Ovary (tissue), 3 donors: ENCODE measurements around the gene KRTAP5-6.

Source experiments
- CTCF ChIP-seq, 3 donors: fragments of 450-650 bp in 2 of 3; fragments of 200-600 bp in 1 of 3; IDR thresholded peaks; one replicate each; pipeline versions ENCODE4 v1.5.1 to v1.8.0; 2016 to 2022; ENCODE audit warnings: antibody characterized with exemption in 3 of 3, mild to moderate bottlenecking in 1 of 3
- EP300 ChIP-seq: sonication (generic); formaldehyde crosslinking; IDR thresholded peaks from one replicate; pipeline ENCODE4 v1.6.1; 2017; ENCODE audit warnings: antibody characterized with exemption
- POLR2A ChIP-seq: fragments of 450-650 bp; IDR thresholded peaks from one replicate; pipeline ENCODE4 v1.6.1; 2017; ENCODE audit warnings: antibody characterized with exemption, mild to moderate bottlenecking, moderate library complexity
- donor health status: DM: no; HTN: no; CAD: no.

GRCh38 chr11:1742371-1742770 is 45.4 kb downstream of the KRTAP5-6 start:
- TF ChIP-seq EP300 (no peak), CTCF (IDR thresholded peaks at IDR 0.05) (no peak), POLR2A (no peak)
